Thyroid gland (tissue), 4 donors: ENCODE data around the gene FAM131C.
"Not testable (repeated sequence)": the region's sequence is repeated elsewhere in the genome, so short reads cannot be mapped to it uniquely, and the experiment has no call there.

ENCODE experiments used
- CTCF ChIP-seq, 6 experiments: fragments of 200-600 bp in 3 of 6; fragments of 450-650 bp in 3 of 6; sonication (generic) in 3 of 6; IDR thresholded peaks; one replicate each; pipeline ENCODE4 v1.5.1; 2016 to 2019; ENCODE audit warnings: antibody characterized with exemption in 6 of 6, mild to moderate bottlenecking in 2 of 6, inconsistent platforms in 1 of 6, moderate library complexity in 1 of 6
- POLR2A ChIP-seq, 2 donors: fragments of 450-650 bp; IDR thresholded peaks; one replicate each; pipeline ENCODE4 v1.6.1; 2017; ENCODE audit warnings: antibody characterized with exemption in 2 of 2, mild to moderate bottlenecking in 2 of 2, moderate library complexity in 1 of 2

GRCh38 chr1:16058394-16059120 is 14.9 kb downstream of the FAM131C start:
- not testable (repeated sequence) for TF ChIP-seq CTCF, POLR2A (IDR thresholded peaks at IDR 0.05)
